ENCODE data around the gene DLG1. TPM values are rescaled to one million over a fixed set of nuclear protein-coding genes. Genes with fewer than 3 reads are reported as not detected.

DLG1 gene
- total RNA-seq, 1 experiment from 2014 or later: 89.8 TPM

DNA sequence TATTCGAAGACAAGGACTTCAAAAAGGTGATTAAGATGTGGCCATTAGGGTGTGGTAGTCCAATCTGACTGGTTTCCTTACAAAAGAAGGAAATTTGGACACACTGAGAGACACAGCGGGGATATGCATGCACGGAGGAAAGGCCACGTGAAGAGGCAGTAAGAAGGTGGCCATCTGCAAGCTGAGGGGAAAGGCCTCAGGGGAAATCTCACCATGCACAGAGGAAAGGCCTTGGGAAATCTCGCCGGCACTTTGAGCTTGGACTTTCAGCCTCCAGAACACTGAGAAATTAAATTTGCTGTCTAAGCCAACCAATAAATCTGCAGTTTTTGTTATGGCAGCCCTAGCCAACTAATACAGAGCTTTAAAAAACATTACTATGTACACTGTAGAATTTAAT is 78.8 kb downstream of the DLG1 start:
- peaks cover 24% of the 10 kb centered on the region; the same call in 1 of the 2 replicates for H4K20me1 ChIP-seq (ENCODE audit: insufficient read depth)
- RAD21 ChIA-PET (ENCODE audit: low non-redundant PET in 1 of 2, low total read pairs in 2 of 2, uncharacterized antibody in 2 of 2, unreplicated experiment in 2 of 2): no interaction called here
- POLR2A ChIA-PET: no interaction called here
- intact Hi-C loops (cut with micrococcal nuclease): no loop called here
- H3K9ac ChIP-seq (ENCODE audit: low read length): no peak overlapping the region
- H3K9me3 ChIP-seq (ENCODE audit: control insufficient read depth in 1 of 2, insufficient read depth in 1 of 2, low read depth in 1 of 2, low read length in 2 of 2): no peaks in the 10 kb centered on the region
- no peak overlapping the region for H3K4me2 ChIP-seq (ENCODE audit: low read length)
- H3K4me3 ChIP-seq (replicated peaks in 1 of 2; ENCODE audit: low read depth in 1 of 2, low read length in 2 of 2): no peak overlapping the region
- no peak for ATAC-seq
- no peak overlapping the region for H3K27ac ChIP-seq (ENCODE audit: low read depth, low read length)
- CTCF ChIA-PET: no interaction called here
- no TSS peak for BruUV-seq (replicated peaks)
- no peaks in the 10 kb centered on the region for H3K36me3 ChIP-seq (ENCODE audit: control insufficient read depth in 1 of 2, insufficient read depth in 2 of 2, low read length in 2 of 2)
- peaks cover 11 to 24% of the 10 kb centered on the region in 2 experiments for H3K4me1 ChIP-seq (ENCODE audit: control insufficient read depth in 1 of 2, insufficient read depth in 2 of 2, low read length in 2 of 2)
- no peak for DNase-seq (ENCODE audit: low read depth, low spot score)
- H3K9me2 ChIP-seq (ENCODE audit: insufficient read depth): no peaks in the 10 kb centered on the region
- peaks cover 100% of the 10 kb centered on the region for H3K79me2 ChIP-seq (ENCODE audit: insufficient read depth, low read length)
- TF ChIP-seq TCF7L2 (IDR thresholded peaks at IDR 0.05; ENCODE audit: borderline replicate concordance, extremely low read depth, insufficient read depth, insufficient read length) (no peak), ZNF274 (IDR thresholded peaks at IDR 0.05; ENCODE audit: low read depth, low read length) (no peak), EZH2 (IDR thresholded peaks at IDR 0.05) (no peak), SP1 (IDR thresholded peaks at IDR 0.05; ENCODE audit: low read depth) (no peak), SRF (IDR thresholded peaks at IDR 0.05; ENCODE audit: low read depth) (no peak), POLR2AphosphoS5 (IDR thresholded peaks at IDR 0.05; ENCODE audit: low read depth, low read length) (no peak), FOSL1 (IDR thresholded peaks at IDR 0.05; ENCODE audit: low read depth) (no peak), SIN3A (IDR thresholded peaks at IDR 0.05; ENCODE audit: low read depth) (no peak), ELF1 (IDR thresholded peaks at IDR 0.05; ENCODE audit: borderline replicate concordance, low read depth) (no peak), EGR1 (IDR thresholded peaks at IDR 0.05; ENCODE audit: low read depth) (no peak), REST (IDR thresholded peaks at IDR 0.05; ENCODE audit: low read depth) (no peak), POLR2A (IDR thresholded peaks at IDR 0.05; ENCODE audit: borderline replicate concordance, extremely low read depth, insufficient read depth, insufficient read length) (no peak), EZH2phosphoT487 (IDR thresholded peaks at IDR 0.05; ENCODE audit: borderline replicate concordance) (no peak), ZBTB33 (IDR thresholded peaks at IDR 0.05; ENCODE audit: extremely low read depth, insufficient replicate concordance, low read length) (no peak), JUND (IDR thresholded peaks at IDR 0.05) (no peak), RAD21 (IDR thresholded peaks at IDR 0.05; ENCODE audit: low read depth) (no peak), CEBPB (IDR thresholded peaks at IDR 0.05; ENCODE audit: low read depth) (no peak), ATF3 (IDR thresholded peaks at IDR 0.05) (no peak), YY1 (IDR thresholded peaks at IDR 0.05; ENCODE audit: extremely low read depth, insufficient replicate concordance, low read depth, low read length) (no peak)
- TF ChIP-seq, protein P1, sequence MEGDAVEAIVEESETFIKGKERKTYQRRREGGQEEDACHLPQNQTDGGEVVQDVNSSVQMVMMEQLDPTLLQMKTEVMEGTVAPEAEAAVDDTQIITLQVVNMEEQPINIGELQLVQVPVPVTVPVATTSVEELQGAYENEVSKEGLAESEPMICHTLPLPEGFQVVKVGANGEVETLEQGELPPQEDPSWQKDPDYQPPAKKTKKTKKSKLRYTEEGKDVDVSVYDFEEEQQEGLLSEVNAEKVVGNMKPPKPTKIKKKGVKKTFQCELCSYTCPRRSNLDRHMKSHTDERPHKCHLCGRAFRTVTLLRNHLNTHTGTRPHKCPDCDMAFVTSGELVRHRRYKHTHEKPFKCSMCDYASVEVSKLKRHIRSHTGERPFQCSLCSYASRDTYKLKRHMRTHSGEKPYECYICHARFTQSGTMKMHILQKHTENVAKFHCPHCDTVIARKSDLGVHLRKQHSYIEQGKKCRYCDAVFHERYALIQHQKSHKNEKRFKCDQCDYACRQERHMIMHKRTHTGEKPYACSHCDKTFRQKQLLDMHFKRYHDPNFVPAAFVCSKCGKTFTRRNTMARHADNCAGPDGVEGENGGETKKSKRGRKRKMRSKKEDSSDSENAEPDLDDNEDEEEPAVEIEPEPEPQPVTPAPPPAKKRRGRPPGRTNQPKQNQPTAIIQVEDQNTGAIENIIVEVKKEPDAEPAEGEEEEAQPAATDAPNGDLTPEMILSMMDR (IDR thresholded peaks at IDR 0.05 in 2 of 3, conservative IDR thresholded peaks at IDR 0.05 in 1 of 3; ENCODE audit: borderline replicate concordance in 1 of 3, insufficient read depth in 1 of 3, low read depth in 2 of 3, low read length in 2 of 3): no peak
- H3K27me3 ChIP-seq (ENCODE audit: insufficient read depth, low read length): no peaks in the 10 kb centered on the region
- no peak overlapping the region for H2AFZ ChIP-seq (ENCODE audit: low read depth, low read length, poor library complexity, severe bottlenecking)

Measured in HCT116 (cell line).